OCI-LY3 (cell line): Measurements from ENCODE around the gene HOXA9.

Experiments
- EZH2phosphoT487 ChIP-seq: fragments of 200-600 bp; shearing (Covaris generic); IDR thresholded peaks from 2 replicates; pipeline ENCODE4 v1.6.1; 2018; ENCODE audit warnings: antibody characterized with exemption, mixed run types, low read depth
- TF ChIP-seq, protein P1 (sequence below): fragments of 200-600, 300-600 bp; sonication (generic); IDR thresholded peaks from 2 replicates; pipeline ENCODE4 v1.5.1; 2014; ENCODE audit warnings: antibody characterized with exemption, low read length, low read depth

DNA sequence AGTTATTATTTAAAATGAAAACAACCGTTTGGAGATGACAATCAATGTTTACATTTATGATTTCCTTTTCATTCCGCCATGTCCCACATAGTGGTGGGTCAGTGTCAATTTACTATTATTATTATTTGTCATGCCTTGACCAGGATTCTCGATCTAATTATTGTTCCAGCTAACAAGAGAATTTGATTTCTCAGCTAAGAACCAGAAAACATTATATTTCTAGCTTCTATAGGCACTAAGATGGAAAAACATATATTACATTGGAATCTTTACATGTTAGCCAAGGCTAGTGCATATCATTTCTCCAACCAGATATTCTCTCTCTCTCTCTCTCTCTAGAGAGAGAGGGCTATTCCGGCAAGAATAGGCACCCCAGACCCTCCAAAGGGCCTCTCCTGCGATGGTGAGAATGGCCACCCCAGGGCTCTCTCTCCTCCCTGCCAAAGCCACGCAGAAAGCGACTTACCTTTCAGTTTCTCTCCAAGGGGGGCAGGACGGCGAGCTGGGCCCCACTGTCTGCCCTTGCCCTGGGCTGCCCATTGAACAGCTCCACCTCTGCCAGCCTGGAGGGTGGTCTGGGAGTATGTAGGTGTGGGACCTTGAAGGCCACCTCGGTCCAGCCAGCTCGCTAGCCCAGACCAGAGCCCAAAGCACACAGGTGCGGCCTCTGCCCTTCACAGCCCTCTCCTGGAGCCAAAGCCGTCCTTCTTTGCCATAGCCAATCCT lies 15.3 kb downstream of the HOXA9 start:
- TF ChIP-seq, protein P1, sequence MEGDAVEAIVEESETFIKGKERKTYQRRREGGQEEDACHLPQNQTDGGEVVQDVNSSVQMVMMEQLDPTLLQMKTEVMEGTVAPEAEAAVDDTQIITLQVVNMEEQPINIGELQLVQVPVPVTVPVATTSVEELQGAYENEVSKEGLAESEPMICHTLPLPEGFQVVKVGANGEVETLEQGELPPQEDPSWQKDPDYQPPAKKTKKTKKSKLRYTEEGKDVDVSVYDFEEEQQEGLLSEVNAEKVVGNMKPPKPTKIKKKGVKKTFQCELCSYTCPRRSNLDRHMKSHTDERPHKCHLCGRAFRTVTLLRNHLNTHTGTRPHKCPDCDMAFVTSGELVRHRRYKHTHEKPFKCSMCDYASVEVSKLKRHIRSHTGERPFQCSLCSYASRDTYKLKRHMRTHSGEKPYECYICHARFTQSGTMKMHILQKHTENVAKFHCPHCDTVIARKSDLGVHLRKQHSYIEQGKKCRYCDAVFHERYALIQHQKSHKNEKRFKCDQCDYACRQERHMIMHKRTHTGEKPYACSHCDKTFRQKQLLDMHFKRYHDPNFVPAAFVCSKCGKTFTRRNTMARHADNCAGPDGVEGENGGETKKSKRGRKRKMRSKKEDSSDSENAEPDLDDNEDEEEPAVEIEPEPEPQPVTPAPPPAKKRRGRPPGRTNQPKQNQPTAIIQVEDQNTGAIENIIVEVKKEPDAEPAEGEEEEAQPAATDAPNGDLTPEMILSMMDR: no peak
- no peak for TF ChIP-seq EZH2phosphoT487
